Measurements from ENCODE around the gene SPINK9.

GRCh38 chr5:148309746-148310145, 25.6 kb upstream of the SPINK9 start:
- TF ChIP-seq TAF1 (IDR thresholded peaks at IDR 0.05; ENCODE audit: low read depth, low read length): no peak
- no peak for TF ChIP-seq POLR2AphosphoS5 (IDR thresholded peaks at IDR 0.05; ENCODE audit: low read depth, low read length)
- no peak for TF ChIP-seq POLR2A (IDR thresholded peaks at IDR 0.05; ENCODE audit: low read depth, low read length)
- TF ChIP-seq POU2F2 (IDR thresholded peaks at IDR 0.05; ENCODE audit: low read depth, low read length): no peak
- TF ChIP-seq PAX5 (IDR thresholded peaks at IDR 0.05; ENCODE audit: insufficient read depth, low read length, severe bottlenecking): no peak
- no peak for TF ChIP-seq SPI1 (IDR thresholded peaks at IDR 0.05; ENCODE audit: low read depth, low read length)
